ENCODE results near the gene TPSG1.

GRCh38 chr16:1262846-1263221 is 37.8 kb upstream of the TPSG1 start:
- TF ChIP-seq POLR2A (IDR thresholded peaks at IDR 0.05; ENCODE audit: extremely low read depth, insufficient read length) (no peak), CTCF (IDR thresholded peaks at IDR 0.05; ENCODE audit: low read depth, low read length) (no peak), MYC (IDR thresholded peaks at IDR 0.05; ENCODE audit: low read depth, low read length) (no peak)

Measured in NB4 (cell line).